ENCODE data around the gene TPCN2. TPM values are rescaled to one million over a fixed set of nuclear protein-coding genes. Genes with fewer than 3 reads are reported as not detected.
"Not testable (repeated sequence)": the region's sequence is repeated elsewhere in the genome, so short reads cannot be mapped to it uniquely, and the experiment has no call there.

Gene TPCN2
- total RNA-seq, 2 donors from 2014 or later = 14.5 to 21.1 TPM

DNA sequence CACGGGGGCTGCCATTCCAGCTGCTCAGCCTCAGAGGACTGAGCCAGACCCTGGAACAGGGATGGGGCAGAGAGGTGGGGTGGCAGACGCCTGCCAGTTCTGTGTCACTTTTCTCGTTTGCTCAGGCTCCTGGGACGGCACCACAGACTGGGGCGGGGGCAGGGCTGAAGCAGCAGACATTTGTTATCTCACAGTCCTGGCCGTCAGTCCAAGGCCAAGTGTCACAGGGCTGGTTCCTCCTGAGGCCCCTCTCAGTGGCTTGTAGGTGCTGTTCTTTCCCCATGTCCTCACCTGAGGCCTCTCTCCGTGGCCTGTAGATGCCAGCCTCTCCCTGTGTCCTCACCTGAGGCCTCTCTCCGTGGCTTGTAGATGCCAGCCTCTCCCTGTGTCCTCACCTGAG is 24.7 kb downstream of the TPCN2 start:
- TF ChIP-seq, protein P1, sequence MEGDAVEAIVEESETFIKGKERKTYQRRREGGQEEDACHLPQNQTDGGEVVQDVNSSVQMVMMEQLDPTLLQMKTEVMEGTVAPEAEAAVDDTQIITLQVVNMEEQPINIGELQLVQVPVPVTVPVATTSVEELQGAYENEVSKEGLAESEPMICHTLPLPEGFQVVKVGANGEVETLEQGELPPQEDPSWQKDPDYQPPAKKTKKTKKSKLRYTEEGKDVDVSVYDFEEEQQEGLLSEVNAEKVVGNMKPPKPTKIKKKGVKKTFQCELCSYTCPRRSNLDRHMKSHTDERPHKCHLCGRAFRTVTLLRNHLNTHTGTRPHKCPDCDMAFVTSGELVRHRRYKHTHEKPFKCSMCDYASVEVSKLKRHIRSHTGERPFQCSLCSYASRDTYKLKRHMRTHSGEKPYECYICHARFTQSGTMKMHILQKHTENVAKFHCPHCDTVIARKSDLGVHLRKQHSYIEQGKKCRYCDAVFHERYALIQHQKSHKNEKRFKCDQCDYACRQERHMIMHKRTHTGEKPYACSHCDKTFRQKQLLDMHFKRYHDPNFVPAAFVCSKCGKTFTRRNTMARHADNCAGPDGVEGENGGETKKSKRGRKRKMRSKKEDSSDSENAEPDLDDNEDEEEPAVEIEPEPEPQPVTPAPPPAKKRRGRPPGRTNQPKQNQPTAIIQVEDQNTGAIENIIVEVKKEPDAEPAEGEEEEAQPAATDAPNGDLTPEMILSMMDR (IDR thresholded peaks at IDR 0.05) = no peak
- intact Hi-C loops (cut with DNase I) = no loop called here
- Histone ChIP-seq H3K4me1 (no peaks in the 10 kb centered on the region), H3K27ac (no peak overlapping the region), H3K9me3 (no peaks in the 10 kb centered on the region), H3K36me3 (no peaks in the 10 kb centered on the region), H3K9ac (ENCODE audit: low read depth in 2 of 2, low read length in 2 of 2) (no peak overlapping the region), H3K27me3 (no peaks in the 10 kb centered on the region), H3K4me3 (no peak overlapping the region)
- no peak for DNase-seq

DNA sequence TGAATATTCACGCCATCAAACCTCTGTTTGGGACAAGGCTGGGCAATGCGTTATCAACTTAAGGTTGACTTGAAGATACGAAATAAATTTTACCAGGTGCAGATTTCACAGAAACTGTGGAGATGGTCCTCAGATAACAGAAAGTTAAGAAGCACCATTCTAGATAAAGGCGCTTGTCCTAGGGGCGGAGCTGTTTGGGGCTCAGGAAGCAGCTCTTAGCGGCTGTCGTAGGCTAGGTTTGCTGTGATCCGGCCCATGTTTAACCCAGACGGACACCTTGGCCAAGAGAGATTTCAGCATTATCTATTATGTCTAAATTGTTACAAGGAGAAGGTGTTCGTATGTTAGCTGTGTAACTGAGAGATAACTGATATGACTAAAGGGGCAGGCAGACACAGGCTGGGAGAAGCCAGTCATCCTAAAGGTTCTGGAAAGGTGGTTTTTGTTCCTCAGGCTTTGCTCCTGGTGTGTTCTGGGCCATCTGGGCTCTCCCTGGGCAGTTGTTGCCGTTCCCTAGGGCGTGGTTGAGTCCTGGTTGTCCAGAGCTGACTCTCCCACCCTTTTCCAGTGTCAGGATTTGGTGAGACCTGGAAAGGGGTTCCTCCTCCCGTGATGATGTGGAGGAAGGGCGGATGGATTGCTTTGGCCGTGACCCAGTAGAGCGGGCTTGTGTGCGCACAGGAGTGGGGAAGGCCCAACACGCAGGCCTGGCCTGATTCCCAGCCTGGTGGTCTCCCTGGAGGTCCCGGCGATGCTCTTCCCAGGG is 25.8 kb downstream of the TPCN2 start:
- Histone ChIP-seq H3K9me3 (no peaks in the 10 kb centered on the region), H3K9ac (ENCODE audit: low read depth in 2 of 2, low read length in 2 of 2) (no peak overlapping the region), H3K27ac (no peak overlapping the region), H3K4me1 (no peaks in the 10 kb centered on the region), H3K4me3 (no peak overlapping the region), H3K27me3 (no peaks in the 10 kb centered on the region), H3K36me3 (no peaks in the 10 kb centered on the region)
- intact Hi-C loops (cut with DNase I) = no loop called here
- no peak for DNase-seq
- TF ChIP-seq, protein P1 (IDR thresholded peaks at IDR 0.05) = no peak

- no peaks in the 10 kb centered on the region for H3K27me3 ChIP-seq
- no peak overlapping the region for H3K9ac ChIP-seq (ENCODE audit: low read depth in 2 of 2, low read length in 2 of 2)
- no peak overlapping the region for H3K4me3 ChIP-seq
- intact Hi-C loops (cut with DNase I) = no loop called here
- no peaks in the 10 kb centered on the region for H3K9me3 ChIP-seq
- DNase-seq = peak; percentile 41
- TF ChIP-seq, protein P1 (IDR thresholded peaks at IDR 0.05) = no peak
- no peaks in the 10 kb centered on the region for H3K4me1 ChIP-seq
- no peaks in the 10 kb centered on the region for H3K36me3 ChIP-seq
- H3K27ac ChIP-seq = no peak overlapping the region
These were observed 26.8 kb downstream of the TPCN2 start for GRCh38 chr11:69075421-69076128.

DNA sequence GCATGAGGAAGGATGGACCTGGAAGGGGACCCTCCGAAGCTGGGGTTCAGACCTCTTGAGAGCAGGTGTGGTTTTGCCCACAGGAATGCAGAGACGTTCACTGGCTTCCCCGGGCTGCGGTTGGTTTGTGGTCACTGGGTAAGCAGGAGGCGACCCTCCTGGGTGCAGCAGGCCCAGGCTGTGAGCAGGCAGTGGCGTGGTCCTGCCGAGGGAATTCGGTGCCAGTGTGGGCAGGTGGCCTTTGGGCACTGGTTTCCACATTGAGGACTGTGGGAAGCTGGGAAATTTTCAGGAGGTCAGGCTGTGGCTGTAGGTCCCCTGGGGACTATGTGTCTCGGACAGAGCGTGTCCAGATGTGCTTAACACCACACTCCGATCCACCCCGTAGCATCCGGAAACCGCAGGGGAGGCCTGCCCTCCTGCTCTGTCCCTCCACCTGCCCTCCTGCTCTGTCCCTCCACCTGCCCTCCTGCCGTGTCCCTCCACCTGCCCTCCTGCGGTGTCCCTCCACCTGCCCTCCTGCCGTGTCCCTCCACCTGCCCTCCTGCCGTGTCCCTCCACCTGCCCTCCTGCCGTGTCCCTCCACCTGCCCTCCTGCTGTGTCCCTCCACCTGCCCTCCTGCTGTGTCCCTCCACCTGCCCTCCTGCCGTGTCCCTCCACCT is 27.5 kb downstream of the TPCN2 start:
- no peaks in the 10 kb centered on the region for H3K27me3 ChIP-seq
- intact Hi-C loops (cut with DNase I) = no loop called here
- no peak overlapping the region for H3K9ac ChIP-seq (ENCODE audit: low read depth in 2 of 2, low read length in 2 of 2)
- H3K9me3 ChIP-seq = no peaks in the 10 kb centered on the region
- no peak overlapping the region for H3K27ac ChIP-seq
- no peaks in the 10 kb centered on the region for H3K4me1 ChIP-seq
- no peaks in the 10 kb centered on the region for H3K36me3 ChIP-seq
- no peak overlapping the region for H3K4me3 ChIP-seq
- TF ChIP-seq, protein P1 (IDR thresholded peaks at IDR 0.05) = no peak
- no peak for DNase-seq

DNA sequence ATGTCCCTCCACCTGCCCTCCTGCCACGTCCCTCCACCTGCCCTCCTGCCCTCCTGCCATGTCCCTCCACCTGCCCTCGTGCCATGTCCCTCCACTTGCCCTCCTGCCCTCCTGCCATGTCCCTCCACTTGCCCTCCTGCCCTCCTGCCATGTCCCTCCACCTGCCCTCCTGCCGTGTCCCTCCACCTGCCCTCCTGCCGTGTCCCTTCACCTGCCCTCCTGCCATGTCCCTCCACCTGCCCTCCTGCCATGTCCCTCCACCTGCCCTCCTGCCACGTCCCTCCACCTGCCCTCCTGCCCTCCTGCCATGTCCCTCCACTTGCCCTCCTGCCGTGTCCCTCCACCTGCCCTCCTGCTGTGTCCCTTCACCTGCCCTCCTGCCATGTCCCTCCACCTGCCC is 28.2 kb downstream of the TPCN2 start:
- H3K27ac ChIP-seq; intact Hi-C loops (cut with DNase I); H3K36me3 ChIP-seq: not testable (repeated sequence)

More for the DNA sequence above, 28.2 kb downstream of the TPCN2 start:
- not testable (repeated sequence) for DNase-seq; H3K9ac ChIP-seq (ENCODE audit: low read depth in 2 of 2, low read length in 2 of 2); H3K4me1 ChIP-seq; H3K4me3 ChIP-seq; H3K27me3 ChIP-seq; H3K9me3 ChIP-seq

Measured in colonic mucosa (tissue), 4 donors.